Activated CD8-positive, alpha-beta memory T cell treated with anti-CD3 and anti-CD28 coated beads for 1 hour (primary cell): ENCODE measurements around the gene LBX1.

Experiments used
- DNase-seq, 2 donors: peaks; one replicate each; pipeline ENCODE4 v3.0.0-alpha.2; 2020; ENCODE audit warnings: low read depth in 1 of 2; ENCODE audit errors: extremely low read depth in 1 of 2

Gene LBX1

GRCh38 chr10:101244321-101245050, 15.2 kb upstream of the LBX1 start:
- DNase-seq = no peak

GRCh38 chr10:101241840-101242707, 12.8 kb upstream of the LBX1 start:
- DNase-seq = no peak

GRCh38 chr10:101238732-101239105, 9.5 kb upstream of the LBX1 start:
- no peak for DNase-seq

- DNase-seq = no peak
Observed at GRCh38 chr10:101237982-101238731, 8.9 kb upstream of the LBX1 start.

GRCh38 chr10:101237081-101237981, 8.1 kb upstream of the LBX1 start:
- DNase-seq = no peak

GRCh38 chr10:101236376-101237080, 7.3 kb upstream of the LBX1 start:
- no peak for DNase-seq

- DNase-seq = no peak
Observed at GRCh38 chr10:101235766-101236165, 6.5 kb upstream of the LBX1 start.

GRCh38 chr10:101234333-101234732, 5.1 kb upstream of the LBX1 start:
- DNase-seq = no peak

GRCh38 chr10:101233863-101234262, 4.6 kb upstream of the LBX1 start:
- DNase-seq = no peak

- no peak for DNase-seq
Observed at GRCh38 chr10:101233443-101233842, 4.2 kb upstream of the LBX1 start.

- DNase-seq = no peak
Observed at GRCh38 chr10:101231912-101232689, 2.8 kb upstream of the LBX1 start.

GRCh38 chr10:101231092-101231491, 1.8 kb upstream of the LBX1 start:
- DNase-seq = no peak

GRCh38 chr10:101230183-101230917, 1.1 kb upstream of the LBX1 start:
- DNase-seq = no peak

- DNase-seq = no peak
Observed at GRCh38 chr10:101228966-101229265, 347 bp downstream of the LBX1 start.

GRCh38 chr10:101228153-101228965, 904 bp downstream of the LBX1 start:
- DNase-seq = no peak

GRCh38 chr10:101227429-101228152, 1.7 kb downstream of the LBX1 start:
- DNase-seq = no peak
